ENCODE measurements around the gene CACNA1H.

DNA sequence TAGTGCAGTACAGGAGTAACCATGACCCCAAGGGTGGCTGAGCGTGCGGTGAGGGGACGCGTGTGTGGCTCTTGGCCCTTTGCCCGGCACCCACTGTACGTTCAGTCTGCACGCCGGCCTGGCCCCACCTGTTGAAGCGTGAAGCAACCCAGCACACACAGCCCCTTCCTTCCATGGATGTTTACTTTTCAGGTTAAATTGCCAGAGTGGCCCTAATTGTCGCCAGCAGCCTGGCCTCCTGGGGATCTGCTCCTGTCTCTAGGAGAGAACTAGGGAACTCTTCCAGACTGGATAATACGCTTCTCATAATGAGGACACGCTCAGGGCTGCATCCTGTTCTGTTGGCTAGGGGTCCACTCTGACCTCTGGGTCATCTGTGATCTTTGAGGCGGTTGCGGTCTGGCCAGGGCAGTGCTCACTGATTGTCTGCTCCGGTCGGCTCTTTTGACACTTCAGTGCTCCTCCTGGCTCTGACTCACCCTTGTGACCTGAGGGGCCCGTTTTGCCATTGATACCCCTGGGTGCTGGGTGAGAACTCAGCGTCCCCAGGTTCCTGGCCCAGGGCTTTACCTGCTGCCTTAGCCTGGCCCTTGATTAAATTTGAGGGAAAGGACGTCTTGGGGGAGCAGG, 44.4 kb downstream of the CACNA1H start:
- TF ChIP-seq, protein P1, sequence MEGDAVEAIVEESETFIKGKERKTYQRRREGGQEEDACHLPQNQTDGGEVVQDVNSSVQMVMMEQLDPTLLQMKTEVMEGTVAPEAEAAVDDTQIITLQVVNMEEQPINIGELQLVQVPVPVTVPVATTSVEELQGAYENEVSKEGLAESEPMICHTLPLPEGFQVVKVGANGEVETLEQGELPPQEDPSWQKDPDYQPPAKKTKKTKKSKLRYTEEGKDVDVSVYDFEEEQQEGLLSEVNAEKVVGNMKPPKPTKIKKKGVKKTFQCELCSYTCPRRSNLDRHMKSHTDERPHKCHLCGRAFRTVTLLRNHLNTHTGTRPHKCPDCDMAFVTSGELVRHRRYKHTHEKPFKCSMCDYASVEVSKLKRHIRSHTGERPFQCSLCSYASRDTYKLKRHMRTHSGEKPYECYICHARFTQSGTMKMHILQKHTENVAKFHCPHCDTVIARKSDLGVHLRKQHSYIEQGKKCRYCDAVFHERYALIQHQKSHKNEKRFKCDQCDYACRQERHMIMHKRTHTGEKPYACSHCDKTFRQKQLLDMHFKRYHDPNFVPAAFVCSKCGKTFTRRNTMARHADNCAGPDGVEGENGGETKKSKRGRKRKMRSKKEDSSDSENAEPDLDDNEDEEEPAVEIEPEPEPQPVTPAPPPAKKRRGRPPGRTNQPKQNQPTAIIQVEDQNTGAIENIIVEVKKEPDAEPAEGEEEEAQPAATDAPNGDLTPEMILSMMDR (IDR thresholded peaks at IDR 0.05; ENCODE audit: low read depth, low read length, poor library complexity, severe bottlenecking): no peak
- no peak for TF ChIP-seq EZH2phosphoT487 (IDR thresholded peaks at IDR 0.05; ENCODE audit: borderline replicate concordance, low read length)

Data from DOHH2 (cell line).